HCT116 (cell line): ENCODE results near the gene CERCAM. TPM values are rescaled to one million over a fixed set of nuclear protein-coding genes. Genes with fewer than 3 reads are reported as not detected.

Source experiments
- ATAC-seq: fragments of 200-7000 bp; cut with Tn5 transposase; 2 replicates; pipeline ENCODE4 v1.9.1; 2020; ENCODE audit warnings: mild to moderate bottlenecking, moderate library complexity
- BruUV-seq: library from RNA; stranded (reverse); fragments of 400-500 nt; replicated peaks from 2 replicates; lab custom pipeline; 2021; lab: Mats Ljungman, UMichigan
- CTCF ChIA-PET: fragments of 300-600 bp; sonication (Branson Sonifier 250); formaldehyde crosslinking; loops from one replicate; lab custom pipeline; 2021; ENCODE audit warnings: antibody characterized with exemption; lab: Charles Lee
- POLR2A ChIA-PET: fragments of 300-600, 350-600 bp; sonication (Branson Sonifier 250); formaldehyde crosslinking; loops from one replicate; lab custom pipeline; 2021; ENCODE audit warnings: antibody characterized with exemption; lab: Charles Lee
- RAD21 ChIA-PET, 2 experiments: fragments of 300-600 bp; sonication (Branson Sonifier 250); formaldehyde crosslinking; loops; one replicate each; lab custom pipeline; 2023; ENCODE audit warnings: low total read pairs in 2 of 2; ENCODE audit not compliant: uncharacterized antibody in 2 of 2, unreplicated experiment in 2 of 2, low non-redundant PET in 1 of 2; lab: Charles Lee
- DNase-seq: peaks from one replicate; pipeline ENCODE4 v3.0.0-alpha.2; 2010; ENCODE audit warnings: low read depth, low spot score
- H2AFZ ChIP-seq: fragments of 200-600 bp; shearing (Covaris generic), sonication (generic); 2 replicates; pipeline ENCODE4 v1.6.1; 2017; ENCODE audit warnings: low read depth, mixed run types, mixed read lengths, antibody characterized with exemption, low read length; ENCODE audit not compliant: poor library complexity, severe bottlenecking
- H3K27ac ChIP-seq: 2 replicates; pipeline ENCODE4 v1.5.1; 2012; ENCODE audit warnings: low read depth, low read length
- H3K27me3 ChIP-seq: fragments of 200-600 bp; sonication (generic); 2 replicates; pipeline ENCODE4 v1.6.1; 2016; ENCODE audit warnings: mixed run types, low read length, mixed read lengths; ENCODE audit not compliant: insufficient read depth
- H3K36me3 ChIP-seq, 2 experiments: fragments of 200-500 bp in 1 of 2; fragments of 200-600 bp in 1 of 2; sonication (Bioruptor generic) in 1 of 2; sonication (generic) in 1 of 2; 2 replicates each; pipeline versions ENCODE4 v1.5.1 to v1.6.1; 2014 to 2016; ENCODE audit warnings: low read length in 2 of 2, inconsistent platforms in 1 of 2, mixed read lengths in 1 of 2, mixed run types in 1 of 2; ENCODE audit not compliant: insufficient read depth in 2 of 2, control insufficient read depth in 1 of 2
- H3K4me1 ChIP-seq, 2 experiments: fragments of 200-600 bp in 1 of 2; sonication (generic) in 1 of 2; 2 replicates each; pipeline versions ENCODE4 v1.5.1 to v1.6.1; 2012 to 2017; ENCODE audit warnings: low read length in 2 of 2, inconsistent platforms in 1 of 2, mild to moderate bottlenecking in 1 of 2, mixed read lengths in 1 of 2, mixed run types in 1 of 2, moderate library complexity in 1 of 2; ENCODE audit not compliant: insufficient read depth in 2 of 2, control insufficient read depth in 1 of 2
- H3K4me2 ChIP-seq: fragments of 200-600 bp; sonication (generic); 2 replicates; pipeline ENCODE4 v1.6.1; 2017; ENCODE audit warnings: mixed run types, low read length, mixed read lengths
- H3K4me3 ChIP-seq, 2 experiments: fragments of 200-600 bp in 1 of 2; sonication (generic) in 1 of 2; replicated peaks in 1 of 2; 2 replicates each; pipeline ENCODE4 v1.5.1; 2011 to 2016; ENCODE audit warnings: low read length in 2 of 2, control low read depth in 1 of 2, low read depth in 1 of 2, mild to moderate bottlenecking in 1 of 2, mixed read lengths in 1 of 2, mixed run types in 1 of 2
- H3K79me2 ChIP-seq: fragments of 200-600 bp; sonication (generic); 2 replicates; pipeline ENCODE4 v1.6.1; 2017; ENCODE audit warnings: mild to moderate bottlenecking, mixed run types, low read length, moderate library complexity, mixed read lengths; ENCODE audit not compliant: insufficient read depth
- H3K9ac ChIP-seq: fragments of 200-600 bp; sonication (generic); 2 replicates; pipeline ENCODE4 v1.6.1; 2016; ENCODE audit warnings: low read length, mixed read lengths
- H3K9me2 ChIP-seq: fragments of 200-600 bp; sonication (generic), shearing (Covaris generic); 2 replicates; pipeline ENCODE4 v1.6.1; 2017; ENCODE audit warnings: mixed run types, mild to moderate bottlenecking, moderate library complexity; ENCODE audit not compliant: insufficient read depth
- H3K9me3 ChIP-seq, 2 experiments: fragments of 200-500 bp in 1 of 2; fragments of 200-600 bp in 1 of 2; sonication (Bioruptor generic) in 1 of 2; sonication (generic) in 1 of 2; 2 replicates each; pipeline ENCODE4 v1.6.1; 2014 to 2017; ENCODE audit warnings: low read length in 2 of 2, mixed read lengths in 2 of 2, inconsistent platforms in 1 of 2, low read depth in 1 of 2, mild to moderate bottlenecking in 1 of 2, mixed run types in 1 of 2, moderate library complexity in 1 of 2; ENCODE audit not compliant: control insufficient read depth in 1 of 2, insufficient read depth in 1 of 2
- H4K20me1 ChIP-seq: fragments of 200-600 bp; sonication (generic), shearing (Covaris generic); 2 replicates; pipeline ENCODE4 v1.6.1; 2017; ENCODE audit warnings: mixed run types, mild to moderate bottlenecking, moderate library complexity; ENCODE audit not compliant: insufficient read depth
- ATF3 ChIP-seq: IDR thresholded peaks from 2 replicates; pipeline ENCODE4 v1.6.1; 2012
- EGR1 ChIP-seq: IDR thresholded peaks from 2 replicates; pipeline ENCODE4 v1.6.1; 2012; ENCODE audit warnings: low read depth
- ELF1 ChIP-seq: IDR thresholded peaks from 2 replicates; pipeline ENCODE4 v1.6.1; 2012; ENCODE audit warnings: low read depth, borderline replicate concordance
- FOSL1 ChIP-seq: IDR thresholded peaks from 2 replicates; pipeline ENCODE4 v1.6.1; 2012; ENCODE audit warnings: low read depth
- JUND ChIP-seq: IDR thresholded peaks from 2 replicates; pipeline ENCODE4 v1.6.1; 2012
- MAX ChIP-seq: IDR thresholded peaks from 2 replicates; pipeline ENCODE4 v1.6.1; 2012
- POLR2A ChIP-seq: IDR thresholded peaks from 2 replicates; pipeline ENCODE4 v1.7.0; 2011; ENCODE audit warnings: borderline replicate concordance; ENCODE audit not compliant: insufficient read depth, insufficient read length; ENCODE audit errors: extremely low read depth
- REST ChIP-seq: IDR thresholded peaks from 2 replicates; pipeline ENCODE4 v1.6.1; 2012; ENCODE audit warnings: low read depth
- SIN3A ChIP-seq: IDR thresholded peaks from 2 replicates; pipeline ENCODE4 v1.6.1; 2012; ENCODE audit warnings: low read depth
- SP1 ChIP-seq: IDR thresholded peaks from 2 replicates; pipeline ENCODE4 v1.6.1; 2012; ENCODE audit warnings: low read depth
- TCF7L2 ChIP-seq: IDR thresholded peaks from 2 replicates; pipeline ENCODE4 v1.7.0; 2011; ENCODE audit warnings: borderline replicate concordance, inconsistent platforms; ENCODE audit not compliant: insufficient read depth, insufficient read length; ENCODE audit errors: extremely low read depth
- YY1 ChIP-seq: IDR thresholded peaks from 2 replicates; pipeline ENCODE4 v1.6.1; 2011; ENCODE audit warnings: low read length, low read depth, moderate library complexity, mild to moderate bottlenecking; ENCODE audit not compliant: insufficient replicate concordance; ENCODE audit errors: extremely low read depth
- ZFX ChIP-seq: fragments of 450-650 bp; IDR thresholded peaks from 2 replicates; pipeline ENCODE4 v1.6.1; 2017
- intact Hi-C: fragments of 100-400 bp; cut with micrococcal nuclease; formaldehyde crosslinking; loops from 2 replicates; pipeline ENCODE4 v1.10.0; 2022
- microRNA counts: library from miRNA; unstranded; fragments of <30 nt; microRNA quantifications from one replicate; lab custom pipeline; 2015
- microRNA-seq: library from miRNA; unstranded; fragments of <30 nt; microRNA quantifications from one replicate; pipeline ENCODE4, GENCODE V29; 2016; ENCODE audit warnings: borderline number of aligned reads
- total RNA-seq: library from RNA; stranded (reverse); gene quantifications from one replicate; pipeline ENCODE4 v1.2.1, GENCODE V29; 2021; ENCODE audit not compliant: unreplicated experiment

Gene CERCAM
- total RNA-seq, 1 experiment from 2014 or later = 27.0 TPM

GRCh38 chr9:128486201-128486600 is 65.5 kb downstream of the CERCAM start:
- intact Hi-C loops = no loop called here
- Histone ChIP-seq H3K9me3 (no peaks in the 10 kb centered on the region), H3K4me1 (no peaks in the 10 kb centered on the region), H3K79me2 (no peaks in the 10 kb centered on the region), H3K9ac (no peak overlapping the region), H3K9me2 (no peaks in the 10 kb centered on the region), H3K4me2 (no peak overlapping the region), H2AFZ (no peak overlapping the region), H3K36me3 (peaks cover 26 to 43% of the 10 kb centered on the region in 2 experiments), H4K20me1 (no peaks in the 10 kb centered on the region), H3K27me3 (no peaks in the 10 kb centered on the region), H3K27ac (no peak overlapping the region), H3K4me3 (no peak overlapping the region)
- TF ChIP-seq REST (no peak), JUND (no peak), TCF7L2 (no peak), YY1 (no peak), FOSL1 (no peak), ATF3 (no peak), SP1 (no peak), EGR1 (no peak), ELF1 (no peak), SIN3A (no peak), POLR2A (no peak), ZFX (no peak), MAX (no peak)
- CTCF ChIA-PET = no interaction called here
- no TSS peak for BruUV-seq
- DNase-seq = no peak
- POLR2A ChIA-PET = no interaction called here
- ATAC-seq = no peak
- RAD21 ChIA-PET = no interaction called here

MicroRNAs encoded within 50 kb of the gene (microRNA counts, 767-probe panel; counts per million panel counts)
- microRNA hsa-miR-219-2-3p (lab: Ali Mortazavi, UCI) = not detected

Small RNAs within 50 kb of the gene (microRNA-seq; reads per million reads assigned to microRNA genes)
- gene MIR219B = not detected

Other genes with a start within 250 kb of the CERCAM start
- 144 TPM for gene CIZ1, start 229.3 kb upstream of the CERCAM start, total RNA-seq
- 12.0 TPM for gene DNM1, start 217.5 kb upstream of the CERCAM start, total RNA-seq
- 67.0 TPM for gene GOLGA2, start 144.8 kb upstream of the CERCAM start, total RNA-seq
- gene SWI5, start 144.6 kb upstream of the CERCAM start, total RNA-seq = 22.4 TPM
- gene TRUB2, start 98.4 kb upstream of the CERCAM start, total RNA-seq = 42.1 TPM
- 45.8 TPM for gene COQ4, start 98.0 kb upstream of the CERCAM start, total RNA-seq
- 33.9 TPM for gene SLC27A4, start 80.3 kb upstream of the CERCAM start, total RNA-seq
- gene URM1, start 49.5 kb upstream of the CERCAM start, total RNA-seq = 51.6 TPM
- gene ODF2, start 35.1 kb downstream of the CERCAM start, total RNA-seq = 46.8 TPM
- gene GLE1, start 83.9 kb downstream of the CERCAM start, total RNA-seq = 36.6 TPM
- gene SPTAN1, start 131.7 kb downstream of the CERCAM start, total RNA-seq = 111 TPM
- gene DYNC2I2, start 236.0 kb downstream of the CERCAM start, total RNA-seq = 155 TPM